Neutrophil (primary cell): ENCODE measurements around the gene SH3RF3.

ENCODE experiments used
- H3K27ac ChIP-seq: fragments of 200-600 bp; sonication (generic); 2 replicates; pipeline ENCODE4 v1.5.1; 2016; ENCODE audit warnings: mild to moderate bottlenecking, moderate library complexity
- H3K27me3 ChIP-seq: fragments of 200-600 bp; sonication (generic); 2 replicates; pipeline ENCODE4 v1.6.0; 2016; ENCODE audit warnings: mild to moderate bottlenecking
- H3K36me3 ChIP-seq: fragments of 200-600 bp; sonication (generic); 2 replicates; pipeline ENCODE4 v1.5.1; 2017
- H3K4me1 ChIP-seq, 2 experiments: fragments of 200-600 bp in 1 of 2; sonication (generic) in 1 of 2; 1 replicate in 1 of 2; 2 replicates in 1 of 2; pipeline versions ENCODE4 v1.5.1 to v1.6.1; 2013 to 2016; ENCODE audit warnings: low read depth in 1 of 2, low read length in 1 of 2, mild to moderate bottlenecking in 1 of 2, moderate library complexity in 1 of 2; ENCODE audit not compliant: control insufficient read depth in 1 of 2, insufficient read depth in 1 of 2
- H3K4me3 ChIP-seq, 2 experiments: fragments of 200-600 bp in 1 of 2; sonication (generic) in 1 of 2; 1 replicate in 1 of 2; 2 replicates in 1 of 2; pipeline ENCODE4 v1.5.1; 2013 to 2016; ENCODE audit warnings: low read depth in 1 of 2, low read length in 1 of 2, mild to moderate bottlenecking in 1 of 2, moderate library complexity in 1 of 2
- H3K9me3 ChIP-seq: fragments of 200-600 bp; sonication (generic); 2 replicates; pipeline ENCODE4 v1.5.1; 2016
- CTCF ChIP-seq: fragments of 200-600 bp; sonication (generic); IDR thresholded peaks from 2 replicates; pipeline ENCODE4 v1.5.1; 2016; ENCODE audit warnings: antibody characterized with exemption

Gene SH3RF3

GRCh38 chr2:109376115-109376514 is 247.1 kb downstream of the SH3RF3 start:
- H3K36me3 ChIP-seq: peaks cover 37% of the 10 kb centered on the region
- no peaks in the 10 kb centered on the region for H3K9me3 ChIP-seq
- no peak overlapping the region for H3K27ac ChIP-seq
- H3K27me3 ChIP-seq: no peaks in the 10 kb centered on the region
- no peak overlapping the region for H3K4me3 ChIP-seq
- TF ChIP-seq CTCF: no peak
- no peaks in the 10 kb centered on the region for H3K4me1 ChIP-seq

- no peak for TF ChIP-seq CTCF
- Histone ChIP-seq H3K36me3 (peaks cover 31% of the 10 kb centered on the region), H3K4me1 (no peaks in the 10 kb centered on the region), H3K27me3 (no peaks in the 10 kb centered on the region), H3K27ac (no peak overlapping the region), H3K9me3 (no peaks in the 10 kb centered on the region), H3K4me3 (no peak overlapping the region)
Observed at GRCh38 chr2:109376796-109377495, 247.9 kb downstream of the SH3RF3 start.

GRCh38 chr2:109377976-109378375 is 249.0 kb downstream of the SH3RF3 start:
- H3K4me3 ChIP-seq: no peak overlapping the region
- H3K27ac ChIP-seq: no peak overlapping the region
- H3K4me1 ChIP-seq: no peaks in the 10 kb centered on the region
- peaks cover 21% of the 10 kb centered on the region for H3K36me3 ChIP-seq
- no peaks in the 10 kb centered on the region for H3K27me3 ChIP-seq
- H3K9me3 ChIP-seq: no peaks in the 10 kb centered on the region
- no peak for TF ChIP-seq CTCF

DNA sequence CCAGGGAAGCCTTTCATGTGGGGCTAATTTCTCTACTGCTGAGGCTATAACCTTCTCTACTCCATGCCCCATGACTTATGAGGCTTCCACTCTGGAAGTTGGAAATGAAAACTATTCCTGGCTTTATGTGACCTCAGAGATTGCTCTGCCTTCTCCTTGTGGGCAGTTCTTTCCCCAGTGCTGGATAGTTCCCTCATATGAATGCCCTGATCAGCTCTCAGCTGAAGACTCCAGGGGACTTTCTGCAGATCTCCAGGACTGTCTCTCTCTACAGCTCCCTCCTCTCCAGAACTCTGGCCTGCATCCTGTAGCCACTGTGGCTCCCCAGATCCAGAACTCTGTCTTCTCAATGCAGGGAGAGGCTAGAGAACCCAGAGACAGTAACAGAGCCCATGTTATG is 249.7 kb downstream of the SH3RF3 start:
- H3K9me3 ChIP-seq: no peaks in the 10 kb centered on the region
- no peaks in the 10 kb centered on the region for H3K27me3 ChIP-seq
- H3K4me1 ChIP-seq: no peaks in the 10 kb centered on the region
- no peak overlapping the region for H3K4me3 ChIP-seq
- peaks cover 16% of the 10 kb centered on the region for H3K36me3 ChIP-seq
- H3K27ac ChIP-seq: no peak overlapping the region
- TF ChIP-seq CTCF: no peak

- Histone ChIP-seq H3K27me3 (no peaks in the 10 kb centered on the region), H3K4me3 (no peak overlapping the region), H3K9me3 (no peaks in the 10 kb centered on the region), H3K4me1 (no peaks in the 10 kb centered on the region), H3K36me3 (peaks cover 8% of the 10 kb centered on the region), H3K27ac (no peak overlapping the region)
- TF ChIP-seq CTCF: no peak
Observed at GRCh38 chr2:109379507-109379906, 250.5 kb downstream of the SH3RF3 start.
